Mesodermal cell (in vitro differentiated cells): ENCODE results near the gene SMIM21. TPM values are rescaled to one million over a fixed set of nuclear protein-coding genes. Genes with fewer than 3 reads are reported as not detected.

Experiments used
- H3K27ac ChIP-seq: 2 replicates; pipeline ENCODE4 v1.7.0; 2013; ENCODE audit warnings: mild to moderate bottlenecking, low read depth, low read length, moderate library complexity; ENCODE audit not compliant: severe bottlenecking
- H3K36me3 ChIP-seq: 2 replicates; pipeline ENCODE4 v1.7.1; 2013; ENCODE audit warnings: mild to moderate bottlenecking, low read length, moderate library complexity; ENCODE audit not compliant: control insufficient read depth, insufficient read depth
- H3K4me1 ChIP-seq: one replicate; pipeline ENCODE4 v1.7.1; 2013; ENCODE audit warnings: mild to moderate bottlenecking, low read length; ENCODE audit not compliant: insufficient read depth, control insufficient read depth, poor library complexity, severe bottlenecking
- H3K4me3 ChIP-seq: 2 replicates; pipeline ENCODE4 v1.7.0; 2013; ENCODE audit warnings: low read length, control low read depth, mild to moderate bottlenecking; ENCODE audit not compliant: insufficient read depth, poor library complexity, severe bottlenecking; ENCODE audit errors: extremely low read depth
- H3K9me3 ChIP-seq: 2 replicates; pipeline ENCODE4 v1.7.1; 2013; ENCODE audit warnings: mild to moderate bottlenecking, low read length, moderate library complexity; ENCODE audit not compliant: control insufficient read depth
- WGBS, 2 experiments: methylation state at CpG; one replicate each; pipeline ENCODE4 v1.1.5; 2013; ENCODE audit warnings: missing lambda C conversion rate in 2 of 2; ENCODE audit not compliant: insufficient coverage in 2 of 2; 5-methylcytosine and 5-hydroxymethylcytosine counted together
- polyA plus RNA-seq, 2 experiments: library from polyadenylated mRNA; stranded (reverse); fragments of 50-300 nt; gene quantifications; one replicate each; pipeline ENCODE4 v1.2.3, GENCODE V29; 2013

The SMIM21 gene
- polyA plus RNA-seq (2013, experiment 1 of 2), result not detected
- polyA plus RNA-seq (2013, experiment 2 of 2), result not detected

GRCh38 chr18:75427603-75428002 lies at the start of gene SMIM21:
Gene SMIM21, minus strand, starts transcription at chr18:75427703. Its CDS starts 140 bp downstream, at chr18:75427563.
- H3K4me3 ChIP-seq, result no peak within 1 kb of the TSS
- H3K9me3 ChIP-seq, result peaks cover under 1% of the 10 kb centered on the region
- no peaks in the 10 kb centered on the region for H3K4me1 ChIP-seq
- H3K36me3 ChIP-seq, result no peaks in the 10 kb centered on the region
- H3K27ac ChIP-seq, result no peak within 1 kb of the TSS
- 88 to 93% methylated on average over 1 of the region's 4 CpGs for WGBS, 2 experiments

DNA sequence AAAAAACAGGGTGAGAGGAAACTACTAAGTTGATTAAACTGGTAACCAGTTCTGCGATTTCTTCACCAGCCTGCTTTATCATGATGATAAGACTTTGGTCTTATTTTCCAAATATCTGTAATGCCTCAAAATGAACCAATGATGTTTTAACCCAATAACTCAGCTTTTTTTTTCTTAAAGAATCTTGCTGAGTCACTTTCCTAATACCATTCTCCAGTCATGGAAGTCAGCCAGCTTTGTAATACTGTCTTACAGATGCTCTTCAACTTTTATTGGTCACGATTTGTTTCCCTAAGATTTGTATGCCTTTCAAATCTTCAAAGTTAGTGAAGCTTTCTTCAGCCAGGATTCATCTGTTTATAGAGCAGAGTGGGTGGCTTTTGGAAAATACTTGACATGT lies 47.7 kb upstream of the SMIM21 start:
- 84% methylated on average over 2 of the region's 2 CpGs; no CpG with 5 or more reads in 1 of the 2 experiments for WGBS, 2 experiments
- no peak overlapping the region for H3K27ac ChIP-seq

DNA sequence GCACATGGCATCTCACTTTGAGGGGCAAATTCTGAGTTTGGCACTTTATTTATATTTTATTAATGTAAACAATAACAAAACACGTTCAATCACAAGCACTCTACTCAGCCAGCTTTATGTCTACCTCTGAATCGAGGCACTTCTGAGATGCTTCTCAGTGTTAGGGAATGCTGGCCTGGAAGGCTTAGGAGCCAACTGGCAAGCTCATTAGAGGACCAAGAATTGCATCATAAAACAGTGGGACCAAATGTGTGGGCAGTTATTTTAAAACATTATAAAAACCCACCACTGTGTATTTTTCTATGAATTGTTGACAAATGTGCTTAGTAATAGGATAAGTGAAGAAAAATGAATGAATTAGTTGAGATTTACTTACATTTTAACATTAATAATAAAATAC lies 46.8 kb upstream of the SMIM21 start:
- no peak overlapping the region for H3K27ac ChIP-seq
- H3K4me1 ChIP-seq, result no peaks in the 10 kb centered on the region
- no peaks in the 10 kb centered on the region for H3K36me3 ChIP-seq
- no peaks in the 10 kb centered on the region for H3K9me3 ChIP-seq
- no peak overlapping the region for H3K4me3 ChIP-seq
- no CpG with 5 or more reads among the region's 2 CpGs for WGBS, 2 experiments

More for the DNA sequence above, 47.7 kb upstream of the SMIM21 start:
- no peaks in the 10 kb centered on the region for H3K4me1 ChIP-seq
- no peaks in the 10 kb centered on the region for H3K9me3 ChIP-seq
- no peak overlapping the region for H3K4me3 ChIP-seq
- H3K36me3 ChIP-seq, result no peaks in the 10 kb centered on the region

DNA sequence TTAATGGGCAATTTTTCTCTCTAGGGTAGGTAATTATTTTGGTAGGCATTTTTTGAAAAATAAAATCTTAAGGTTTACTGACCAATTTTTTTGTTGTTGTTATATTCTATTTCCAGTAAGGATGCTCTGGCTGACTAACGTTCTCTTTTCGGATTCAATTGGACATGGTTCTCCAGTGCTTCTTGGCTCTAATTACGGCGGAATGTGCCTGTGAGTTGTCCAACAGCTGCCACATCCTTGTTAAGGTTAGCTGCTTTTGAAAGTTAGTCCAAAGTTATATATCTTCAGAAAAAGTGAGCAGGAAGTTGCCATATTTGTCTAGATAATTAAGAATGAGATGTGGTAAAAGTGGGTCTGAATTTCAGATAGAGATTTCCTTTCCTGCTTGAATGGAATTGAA lies 45.8 kb upstream of the SMIM21 start:
- WGBS, 2 experiments, result 95 to 97% methylated on average over 4 of the region's 4 CpGs
- Histone ChIP-seq H3K4me1 (no peaks in the 10 kb centered on the region), H3K36me3 (no peaks in the 10 kb centered on the region), H3K9me3 (no peaks in the 10 kb centered on the region), H3K4me3 (no peak overlapping the region), H3K27ac (no peak overlapping the region)

- Histone ChIP-seq H3K36me3 (no peaks in the 10 kb centered on the region), H3K9me3 (no peaks in the 10 kb centered on the region), H3K4me3 (no peak overlapping the region), H3K4me1 (no peaks in the 10 kb centered on the region), H3K27ac (no peak overlapping the region)
- WGBS, 2 experiments, result 77 to 93% methylated on average over 2 of the region's 5 CpGs
These were observed 45.4 kb upstream of the SMIM21 start for GRCh38 chr18:75472906-75473305.

DNA sequence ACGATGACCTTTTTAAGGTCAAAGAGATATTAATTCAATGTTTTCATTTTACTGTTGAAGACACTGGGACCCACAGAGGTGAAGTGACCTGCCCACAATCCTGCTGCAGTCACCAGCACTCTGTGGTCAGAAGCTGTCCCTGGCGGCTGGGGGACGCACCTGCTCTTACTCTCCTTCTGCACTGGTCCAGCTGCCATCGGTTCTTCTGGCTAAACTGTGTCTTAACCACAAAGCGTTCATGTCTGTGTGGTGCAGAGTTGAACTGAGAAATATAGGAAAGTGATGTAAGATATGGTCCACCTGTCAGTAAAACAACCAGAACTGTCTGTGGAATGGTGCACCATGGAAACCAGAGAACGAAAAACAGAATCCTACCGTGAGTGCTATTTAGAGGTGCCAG lies 44.9 kb upstream of the SMIM21 start:
- no peaks in the 10 kb centered on the region for H3K9me3 ChIP-seq
- H3K27ac ChIP-seq, result no peak overlapping the region
- no peaks in the 10 kb centered on the region for H3K36me3 ChIP-seq
- 87 to 100% methylated on average over 3 to 6 of the region's 7 CpGs for WGBS, 2 experiments
- no peaks in the 10 kb centered on the region for H3K4me1 ChIP-seq
- no peak overlapping the region for H3K4me3 ChIP-seq

DNA sequence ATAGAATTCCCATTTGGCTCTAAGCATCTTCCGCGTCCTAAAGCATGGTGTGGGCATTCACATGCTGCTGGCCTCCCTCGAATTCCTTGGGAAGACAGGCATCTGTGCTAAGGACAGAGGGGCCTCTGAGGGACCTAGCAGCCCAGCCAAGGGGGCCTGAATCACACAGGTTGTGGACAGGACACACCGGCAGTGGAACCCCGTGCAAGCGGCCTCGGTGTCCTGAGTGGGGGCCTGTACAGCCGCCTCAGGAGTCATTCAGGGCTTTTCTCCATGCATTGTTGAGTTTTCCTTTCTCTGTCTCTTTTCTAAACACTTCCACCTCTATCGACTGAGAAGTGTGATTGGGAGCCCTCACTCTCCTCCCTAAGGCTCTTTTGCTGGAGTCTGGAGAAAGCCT lies 44.3 kb upstream of the SMIM21 start:
- Histone ChIP-seq H3K27ac (no peak overlapping the region), H3K36me3 (no peaks in the 10 kb centered on the region), H3K4me3 (no peak overlapping the region), H3K9me3 (no peaks in the 10 kb centered on the region), H3K4me1 (no peaks in the 10 kb centered on the region)
- WGBS, 2 experiments, result 91 to 96% methylated on average over 5 to 9 of the region's 9 CpGs

DNA sequence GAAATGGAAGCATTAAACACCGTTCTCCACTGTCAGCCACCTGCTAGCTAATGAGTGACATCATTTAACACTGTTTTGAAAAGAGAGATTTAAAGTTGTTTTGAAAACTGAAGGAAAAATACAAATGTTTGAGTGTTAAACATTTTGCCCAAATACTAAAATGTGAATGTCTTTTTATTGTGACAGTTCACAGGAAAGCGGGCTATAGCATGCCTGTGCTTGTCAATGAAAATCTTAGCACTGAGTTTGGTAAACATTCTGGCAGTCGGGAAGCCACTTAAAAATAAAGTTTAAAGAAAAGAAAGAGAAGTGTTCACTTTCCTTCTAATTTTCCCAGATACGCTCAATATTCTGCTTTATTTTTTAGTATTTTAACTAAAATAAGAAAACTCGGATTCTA lies 40.3 kb upstream of the SMIM21 start:
- Histone ChIP-seq H3K4me1 (no peaks in the 10 kb centered on the region), H3K27ac (no peak overlapping the region), H3K9me3 (no peaks in the 10 kb centered on the region), H3K36me3 (no peaks in the 10 kb centered on the region), H3K4me3 (no peak overlapping the region)
- 92 to 100% methylated on average over 1 to 2 of the region's 5 CpGs for WGBS, 2 experiments

DNA sequence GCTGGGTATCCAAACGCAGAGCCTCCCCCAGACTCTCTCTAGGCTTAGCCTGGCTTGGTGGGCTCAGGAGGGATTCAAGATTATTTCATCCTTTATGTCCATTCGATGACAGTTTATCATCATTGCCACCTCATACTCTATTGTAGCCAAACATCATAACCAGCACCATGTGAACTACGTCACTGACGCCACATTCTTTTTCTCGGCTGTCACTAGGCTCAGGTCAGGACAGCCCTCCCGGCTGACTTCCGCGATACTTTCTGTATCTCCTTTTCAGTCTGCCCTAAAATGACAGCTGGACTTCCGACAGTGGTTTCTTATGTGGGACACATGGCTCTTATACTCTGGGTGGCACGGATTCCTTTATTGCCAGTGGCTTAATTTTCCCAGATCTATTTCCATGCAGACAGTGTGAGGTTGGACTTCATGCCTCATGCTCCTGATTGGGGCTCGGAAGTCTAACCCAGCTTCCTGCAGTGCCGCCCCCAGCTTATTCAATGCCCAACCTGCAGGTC lies 39.8 kb upstream of the SMIM21 start:
- H3K9me3 ChIP-seq, result no peaks in the 10 kb centered on the region
- WGBS, 2 experiments, result 91 to 94% methylated on average over 12 of the region's 12 CpGs
- H3K4me1 ChIP-seq, result no peaks in the 10 kb centered on the region
- no peaks in the 10 kb centered on the region for H3K36me3 ChIP-seq
- no peak overlapping the region for H3K27ac ChIP-seq
- H3K4me3 ChIP-seq, result no peak overlapping the region

- H3K9me3 ChIP-seq, result no peaks in the 10 kb centered on the region
- no peaks in the 10 kb centered on the region for H3K4me1 ChIP-seq
- H3K4me3 ChIP-seq, result no peak overlapping the region
- WGBS, 2 experiments, result 89 to 93% methylated on average over 13 of the region's 13 CpGs
- no peak overlapping the region for H3K27ac ChIP-seq
- no peaks in the 10 kb centered on the region for H3K36me3 ChIP-seq
These were observed 36.9 kb upstream of the SMIM21 start for GRCh38 chr18:75464356-75464755.

DNA sequence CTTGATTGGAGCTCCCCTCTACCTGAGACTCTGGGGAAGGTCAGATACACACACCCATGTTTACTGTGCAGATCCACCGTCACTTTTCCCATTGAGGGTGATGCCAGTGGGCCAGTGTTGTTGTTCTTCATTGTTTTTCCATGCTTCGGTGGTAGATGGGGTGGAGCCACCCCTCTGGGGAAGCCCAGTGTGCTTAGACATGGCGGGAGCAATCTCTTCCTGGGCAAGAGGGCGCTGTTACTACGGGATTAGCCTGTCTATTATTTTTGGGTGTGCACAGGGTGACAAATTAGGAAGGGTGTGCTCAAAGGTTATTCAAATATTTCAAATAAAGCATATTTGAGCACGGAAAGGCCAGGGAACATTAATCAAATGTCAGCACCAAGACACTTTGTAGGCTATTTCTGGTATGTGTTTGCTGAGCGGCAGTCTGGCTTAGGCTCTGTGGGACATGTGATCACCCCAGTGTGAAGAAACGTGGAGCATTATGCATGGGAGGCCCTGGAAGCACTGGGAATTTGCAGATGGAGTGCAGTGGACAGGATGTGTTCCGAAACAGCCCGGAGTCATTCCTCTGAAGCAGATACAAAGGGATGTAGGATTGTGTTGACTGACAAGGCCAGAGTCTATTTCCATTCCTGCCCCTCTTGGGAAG lies 34.8 kb upstream of the SMIM21 start:
- no peaks in the 10 kb centered on the region for H3K4me1 ChIP-seq
- H3K27ac ChIP-seq, result no peak overlapping the region
- WGBS, 2 experiments, result 78 to 81% methylated on average over 4 to 6 of the region's 10 CpGs
- peaks cover 7% of the 10 kb centered on the region for H3K9me3 ChIP-seq
- no peaks in the 10 kb centered on the region for H3K36me3 ChIP-seq
- H3K4me3 ChIP-seq, result no peak overlapping the region
